Gastroesophageal sphincter (tissue), 4 donors: ENCODE measurements around the gene DDX20. TPM values are rescaled to one million over a fixed set of nuclear protein-coding genes. Genes with fewer than 3 reads are reported as not detected.

Experiments
- ATAC-seq: fragments of 150-250 bp; one replicate; pipeline ENCODE4 v1.9.1; 2016; ENCODE audit warnings: mild to moderate bottlenecking, moderate library complexity
- H3K27ac ChIP-seq, 4 donors: fragments of 200-600 bp; sonication (generic) in 3 of 4; 1 replicate in 3 of 4; 2 replicates in 1 of 4; pipeline ENCODE4 v1.5.1; 2016 to 2019
- H3K27me3 ChIP-seq: fragments of 200-600 bp; sonication (generic); one replicate; pipeline ENCODE4 v1.5.1; 2019
- H3K36me3 ChIP-seq, 2 donors: fragments of 200-600 bp; sonication (generic); one replicate each; pipeline ENCODE4 v1.5.1; 2019; ENCODE audit warnings: control low read depth in 1 of 2
- H3K4me1 ChIP-seq, 3 donors: fragments of 200-600 bp; sonication (generic); 1 replicate in 2 of 3; 2 replicates in 1 of 3; pipeline ENCODE4 v1.5.1; 2016 to 2019; ENCODE audit warnings: control low read depth in 2 of 3
- H3K4me3 ChIP-seq, 2 donors: fragments of 200-600 bp; sonication (generic); one replicate each; pipeline ENCODE4 v1.5.1; 2019; ENCODE audit warnings: mild to moderate bottlenecking in 1 of 2, moderate library complexity in 1 of 2
- H3K9me3 ChIP-seq, 3 donors: fragments of 200-600 bp; sonication (generic); one replicate each; pipeline ENCODE4 v1.5.1; 2017 to 2019; ENCODE audit warnings: control low read depth in 2 of 3
- EP300 ChIP-seq: sonication (generic); formaldehyde crosslinking; IDR thresholded peaks from one replicate; pipeline ENCODE4 v1.6.1; 2017; ENCODE audit warnings: antibody characterized with exemption, mild to moderate bottlenecking
- POLR2A ChIP-seq, 2 donors: fragments of 450-650 bp; IDR thresholded peaks; one replicate each; pipeline ENCODE4 v1.6.1; 2017; ENCODE audit warnings: antibody characterized with exemption in 2 of 2, mild to moderate bottlenecking in 2 of 2, moderate library complexity in 1 of 2
- POLR2AphosphoS5 ChIP-seq: sonication (generic); formaldehyde crosslinking; IDR thresholded peaks from one replicate; pipeline ENCODE4 v1.6.1; 2017; ENCODE audit warnings: antibody characterized with exemption
- WGBS, 2 donors: methylation state at CpG; one replicate each; pipeline ENCODE4 v1.1.5; 2018; ENCODE audit warnings: low coverage in 1 of 2; 5-methylcytosine and 5-hydroxymethylcytosine counted together
- total RNA-seq, 4 donors: library from RNA; depleted of rRNA; stranded (reverse); fragments of >200 nt; gene quantifications; one replicate each; pipeline ENCODE4 v1.1.0, GENCODE V29; 2016
- TF ChIP-seq, protein P1 (sequence below), 4 experiments: fragments of 200-600 bp in 2 of 4; fragments of 450-650 bp in 2 of 4; sonication (generic) in 1 of 4; IDR thresholded peaks; one replicate each; pipeline ENCODE4 v1.5.1; 2017 to 2019; ENCODE audit warnings: antibody characterized with exemption in 4 of 4, mild to moderate bottlenecking in 2 of 4, moderate library complexity in 2 of 4

Gene DDX20
- total RNA-seq, 4 donors from 2014 or later: 11.6 to 24.4 (median 14.8) TPM

DNA sequence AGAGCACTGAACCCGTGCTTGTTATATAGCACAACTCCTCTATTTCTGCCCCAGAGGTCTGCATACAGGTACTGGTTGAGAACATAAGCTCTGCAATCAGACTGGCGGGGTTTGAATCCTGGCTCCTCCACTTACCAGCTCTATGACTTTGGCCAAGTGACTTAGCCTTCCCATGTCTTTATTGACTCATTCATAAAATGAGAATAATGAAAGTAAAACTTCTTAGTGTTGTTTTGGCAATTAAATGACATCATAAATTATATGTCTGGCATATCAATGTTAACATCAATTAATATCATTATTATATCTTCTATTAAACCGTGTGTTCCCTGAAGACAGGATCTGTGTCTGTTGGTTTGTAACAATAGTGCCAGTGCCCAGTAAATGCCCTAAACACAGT lies 20.8 kb upstream of the DDX20 start:
- Histone ChIP-seq H3K27ac (peak overlapping the region in 2 of 4 donors; percentile 71 to 72), H3K36me3 (peaks cover 0 to 3% of the 10 kb centered on the region in 2 donors), H3K9me3 (no peaks in the 10 kb centered on the region), H3K27me3 (no peaks in the 10 kb centered on the region), H3K4me3 (no peak overlapping the region), H3K4me1 (peaks cover 0 to 98% (median 53%) of the 10 kb centered on the region in 3 donors)
- WGBS, 2 donors: 51 to 75% methylated on average over 2 to 3 of the region's 3 CpGs
- no peak for TF ChIP-seq EP300
- no peak for TF ChIP-seq POLR2AphosphoS5
- TF ChIP-seq POLR2A (IDR thresholded peaks at IDR 0.05): no peak
- TF ChIP-seq, protein P1, sequence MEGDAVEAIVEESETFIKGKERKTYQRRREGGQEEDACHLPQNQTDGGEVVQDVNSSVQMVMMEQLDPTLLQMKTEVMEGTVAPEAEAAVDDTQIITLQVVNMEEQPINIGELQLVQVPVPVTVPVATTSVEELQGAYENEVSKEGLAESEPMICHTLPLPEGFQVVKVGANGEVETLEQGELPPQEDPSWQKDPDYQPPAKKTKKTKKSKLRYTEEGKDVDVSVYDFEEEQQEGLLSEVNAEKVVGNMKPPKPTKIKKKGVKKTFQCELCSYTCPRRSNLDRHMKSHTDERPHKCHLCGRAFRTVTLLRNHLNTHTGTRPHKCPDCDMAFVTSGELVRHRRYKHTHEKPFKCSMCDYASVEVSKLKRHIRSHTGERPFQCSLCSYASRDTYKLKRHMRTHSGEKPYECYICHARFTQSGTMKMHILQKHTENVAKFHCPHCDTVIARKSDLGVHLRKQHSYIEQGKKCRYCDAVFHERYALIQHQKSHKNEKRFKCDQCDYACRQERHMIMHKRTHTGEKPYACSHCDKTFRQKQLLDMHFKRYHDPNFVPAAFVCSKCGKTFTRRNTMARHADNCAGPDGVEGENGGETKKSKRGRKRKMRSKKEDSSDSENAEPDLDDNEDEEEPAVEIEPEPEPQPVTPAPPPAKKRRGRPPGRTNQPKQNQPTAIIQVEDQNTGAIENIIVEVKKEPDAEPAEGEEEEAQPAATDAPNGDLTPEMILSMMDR (IDR thresholded peaks at IDR 0.05): no peak
- ATAC-seq: no peak

DNA sequence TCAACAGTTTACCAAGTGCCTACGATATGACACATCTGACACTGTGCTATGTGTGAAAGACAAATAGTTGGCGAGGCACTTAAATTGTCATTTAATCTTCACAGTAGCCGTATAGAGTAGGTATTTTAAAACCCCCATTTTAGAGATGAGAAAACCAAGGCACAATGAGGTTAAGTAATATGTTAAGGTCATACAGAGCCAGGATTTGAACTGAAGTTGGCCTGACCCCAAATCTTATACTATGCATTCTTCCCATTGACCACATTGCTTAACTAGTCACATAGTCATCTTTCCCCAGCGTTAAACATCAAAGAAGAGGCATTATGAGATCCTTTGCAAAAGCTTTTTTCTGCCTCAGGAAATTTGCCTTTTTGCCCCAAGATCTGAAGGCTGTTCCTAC lies 20.4 kb upstream of the DDX20 start:
- Histone ChIP-seq H3K27me3 (no peaks in the 10 kb centered on the region), H3K4me1 (peaks cover 0 to 98% (median 48%) of the 10 kb centered on the region in 3 donors), H3K36me3 (peaks cover 0 to 3% of the 10 kb centered on the region in 2 donors), H3K27ac (peak overlapping the region in 1 of 4 donors; percentile 7), H3K9me3 (no peaks in the 10 kb centered on the region), H3K4me3 (no peak overlapping the region)
- no peak for TF ChIP-seq EP300
- TF ChIP-seq, protein P1 (IDR thresholded peaks at IDR 0.05): no peak
- TF ChIP-seq POLR2A (IDR thresholded peaks at IDR 0.05): no peak
- ATAC-seq: no peak
- 59 to 88% methylated on average over 4 of the region's 4 CpGs for WGBS, 2 donors

DNA sequence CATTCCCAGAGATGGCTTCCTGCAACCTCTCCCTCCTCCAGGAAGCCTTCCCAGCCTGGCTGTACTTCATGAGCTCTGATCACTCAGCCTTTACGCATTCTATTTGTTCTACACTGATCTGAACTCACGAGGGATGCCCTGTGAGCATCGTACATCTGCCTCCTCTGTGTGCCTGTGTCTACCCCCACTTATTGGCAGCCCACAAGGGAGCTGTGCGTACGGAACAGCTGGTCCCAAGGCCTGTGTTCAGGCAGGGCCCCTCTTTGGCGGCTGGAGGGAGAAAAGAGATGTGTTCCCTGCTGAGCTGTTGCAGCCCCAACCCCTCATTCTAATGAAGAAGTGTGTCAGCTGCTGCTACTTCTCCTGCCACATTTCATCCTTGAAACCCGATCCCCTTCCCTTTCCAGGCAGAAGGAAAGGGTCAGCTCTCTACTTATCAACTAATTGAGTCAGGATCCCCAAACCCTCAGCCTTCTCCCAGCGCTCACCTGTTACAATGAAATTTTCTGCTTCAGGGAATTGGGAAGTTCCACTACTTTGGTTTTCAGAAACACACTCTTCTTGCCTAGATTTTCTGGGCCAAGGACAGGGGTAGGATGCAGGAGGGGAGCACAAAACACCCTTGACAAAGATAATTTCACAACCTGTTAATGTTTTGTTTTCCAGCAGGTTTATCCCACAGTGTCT lies 19.7 kb upstream of the DDX20 start:
- no peak for ATAC-seq
- Histone ChIP-seq H3K36me3 (peaks cover 0 to 3% of the 10 kb centered on the region in 2 donors), H3K9me3 (no peaks in the 10 kb centered on the region), H3K27ac (peak overlapping the region in 3 of 4 donors; percentile 7 to 91 (median 40)), H3K4me1 (peaks cover 0 to 95% (median 43%) of the 10 kb centered on the region in 3 donors), H3K27me3 (no peaks in the 10 kb centered on the region), H3K4me3 (no peak overlapping the region)
- 66% methylated on average over 4 to 6 of the region's 8 CpGs for WGBS, 2 donors
- TF ChIP-seq POLR2A (IDR thresholded peaks at IDR 0.05): no peak

DNA sequence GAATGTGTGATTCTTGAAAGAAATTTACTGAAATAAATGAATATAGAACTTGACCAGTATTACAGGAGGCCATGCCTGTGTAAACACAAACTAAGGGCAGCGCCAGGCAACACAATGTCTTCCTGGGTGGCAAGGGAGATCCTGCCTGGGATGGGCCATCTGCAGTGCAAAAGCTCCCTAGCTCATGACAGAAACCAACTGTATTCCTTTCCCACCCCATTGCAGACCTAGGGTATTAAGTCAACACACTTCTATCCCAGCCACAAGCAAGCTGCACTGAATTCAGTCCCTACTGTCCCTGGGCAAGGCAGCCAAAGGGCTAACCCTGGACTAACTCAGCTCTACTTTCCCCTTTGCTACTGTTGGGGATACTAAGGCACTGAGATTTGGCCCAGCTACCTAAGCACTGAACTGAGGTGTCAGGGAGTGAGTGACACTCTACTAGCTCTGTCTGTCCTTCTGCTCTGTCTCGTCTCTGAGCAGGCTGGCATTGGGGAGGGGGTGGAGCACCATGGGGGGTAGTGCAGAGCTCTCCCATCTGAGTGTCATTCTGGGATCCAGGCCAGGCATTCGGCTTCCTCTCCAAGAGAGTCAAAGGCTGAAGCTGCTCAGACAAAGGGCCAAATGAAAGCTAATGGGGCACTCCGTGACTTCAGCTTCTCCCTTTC lies 19.0 kb upstream of the DDX20 start:
- H3K27ac ChIP-seq: peak overlapping the region in 3 of 4 donors; percentile 91 to 97 (median 93)
- H3K27me3 ChIP-seq: no peaks in the 10 kb centered on the region
- H3K4me1 ChIP-seq: peaks cover 0 to 88% (median 43%) of the 10 kb centered on the region in 3 donors
- no peak for ATAC-seq
- H3K9me3 ChIP-seq: no peaks in the 10 kb centered on the region
- peaks cover 0 to 3% of the 10 kb centered on the region in 2 donors for H3K36me3 ChIP-seq
- peak overlapping the region in 1 of 2 donors; percentile 82 for H3K4me3 ChIP-seq
- WGBS, 2 donors: 8 to 100% methylated on average over 1 to 2 of the region's 4 CpGs
- TF ChIP-seq EP300 (no peak), POLR2AphosphoS5 (no peak), POLR2A (IDR thresholded peaks at IDR 0.05) (no peak)
- TF ChIP-seq, protein P1 (IDR thresholded peaks at IDR 0.05): no peak

DNA sequence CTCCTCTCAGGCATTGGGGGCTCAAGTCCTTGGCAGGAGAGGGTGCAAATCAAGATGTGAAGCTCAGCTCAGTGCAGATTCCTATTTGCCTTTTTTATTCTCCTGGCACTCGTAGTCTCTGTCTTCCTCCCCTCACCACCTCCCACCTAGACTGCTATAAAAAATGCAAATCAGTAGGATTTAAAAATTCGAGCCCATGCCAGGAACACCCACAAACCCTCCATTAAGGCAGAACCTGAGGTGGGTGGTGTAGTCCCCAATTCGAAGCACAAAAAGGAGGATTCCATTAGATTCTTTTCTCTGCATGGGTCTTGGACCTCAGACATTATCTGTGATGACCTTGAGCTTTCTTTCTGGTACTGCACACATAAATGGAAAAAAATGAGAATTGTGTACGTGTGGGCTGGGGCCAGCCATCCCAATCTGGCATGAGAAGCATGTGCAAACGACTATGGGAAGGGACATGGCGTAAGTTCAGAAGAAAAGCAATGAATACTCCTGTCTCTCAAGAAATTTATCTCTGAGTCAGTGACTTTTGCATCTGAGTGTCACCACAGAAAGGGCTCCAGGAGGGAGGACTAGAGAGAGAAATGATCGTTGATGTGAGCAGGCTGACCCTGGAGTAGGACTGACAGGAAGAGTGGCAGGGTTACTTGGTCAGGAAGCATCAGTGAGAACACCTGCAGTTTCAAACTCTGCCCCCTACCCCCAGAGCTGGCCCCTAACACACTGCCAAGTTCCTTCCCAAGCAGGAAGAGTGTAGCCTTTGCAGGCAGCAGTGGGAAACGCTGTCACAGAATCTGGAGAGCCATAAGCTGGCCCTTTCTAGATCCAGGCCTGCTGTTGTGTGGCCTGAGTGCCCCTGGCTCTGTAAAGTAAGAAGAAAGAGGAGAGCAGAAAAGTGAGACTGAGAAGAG lies 18.2 kb upstream of the DDX20 start:
- Histone ChIP-seq H3K4me3 (peak overlapping the region; percentile 79 to 82), H3K27me3 (no peaks in the 10 kb centered on the region), H3K9me3 (no peaks in the 10 kb centered on the region), H3K27ac (peak overlapping the region; percentile 91 to 97 (median 92)), H3K36me3 (peaks cover 0 to 3% of the 10 kb centered on the region in 2 donors), H3K4me1 (peaks cover 0 to 80% (median 43%) of the 10 kb centered on the region in 3 donors)
- ATAC-seq: no peak
- 8 to 36% methylated on average over 4 to 8 of the region's 8 CpGs for WGBS, 2 donors
- TF ChIP-seq, protein P1 (IDR thresholded peaks at IDR 0.05): no peak
- TF ChIP-seq EP300 (no peak), POLR2AphosphoS5 (no peak), POLR2A (IDR thresholded peaks at IDR 0.05) (no peak)
